GM21360 (cell line): Measurements from ENCODE around the gene TBX15.

Experiments used
- ATAC-seq: cut with Tn5 transposase; IDR thresholded peaks from one replicate; pipeline ENCODE4 v1.9.1; 2021; ENCODE audit warnings: mild to moderate bottlenecking, moderate library complexity; ENCODE audit not compliant: unreplicated experiment

Gene TBX15

GRCh38 chr1:118985640-118986554, 2.2 kb downstream of the TBX15 start:
- no peak for ATAC-seq

GRCh38 chr1:118984722-118985639, 3.2 kb downstream of the TBX15 start:
- ATAC-seq = no peak

- ATAC-seq = no peak
These were observed 3.9 kb downstream of the TBX15 start for GRCh38 chr1:118984086-118984721.

- ATAC-seq = no peak
These were observed 4.5 kb downstream of the TBX15 start for GRCh38 chr1:118983558-118984041.

- no peak for ATAC-seq
These were observed 5.2 kb downstream of the TBX15 start for GRCh38 chr1:118982821-118983557.

- ATAC-seq = no peak
These were observed 5.9 kb downstream of the TBX15 start for GRCh38 chr1:118982266-118982665.

- ATAC-seq = no peak
These were observed 6.7 kb downstream of the TBX15 start for GRCh38 chr1:118981436-118981835.

GRCh38 chr1:118979754-118980575, 8.2 kb downstream of the TBX15 start:
- no peak for ATAC-seq

- no peak for ATAC-seq
These were observed 9.0 kb downstream of the TBX15 start for GRCh38 chr1:118978914-118979701.

- ATAC-seq = no peak
These were observed 10.5 kb downstream of the TBX15 start for GRCh38 chr1:118977600-118977999.

GRCh38 chr1:118974661-118975060, 13.5 kb downstream of the TBX15 start:
- no peak for ATAC-seq

GRCh38 chr1:118973531-118974137, 14.5 kb downstream of the TBX15 start:
- ATAC-seq = no peak

GRCh38 chr1:118973032-118973431, 15.1 kb downstream of the TBX15 start:
- ATAC-seq = no peak

- no peak for ATAC-seq
These were observed 17.7 kb downstream of the TBX15 start for GRCh38 chr1:118970451-118970850.

- no peak for ATAC-seq
These were observed 24.4 kb downstream of the TBX15 start for GRCh38 chr1:118963456-118964430.

GRCh38 chr1:118963138-118963455, 25.0 kb downstream of the TBX15 start:
- no peak for ATAC-seq

- no peak for ATAC-seq
These were observed 27.0 kb downstream of the TBX15 start for GRCh38 chr1:118961156-118961555.
